Mesodermal cell (in vitro differentiated cells): ENCODE measurements around the gene PLPP3.

Experiments used
- H3K27ac ChIP-seq: 2 replicates; pipeline ENCODE4 v1.7.0; 2013; ENCODE audit warnings: mild to moderate bottlenecking, low read depth, low read length, moderate library complexity; ENCODE audit not compliant: severe bottlenecking
- H3K36me3 ChIP-seq: 2 replicates; pipeline ENCODE4 v1.7.1; 2013; ENCODE audit warnings: mild to moderate bottlenecking, low read length, moderate library complexity; ENCODE audit not compliant: control insufficient read depth, insufficient read depth
- H3K4me1 ChIP-seq: one replicate; pipeline ENCODE4 v1.7.1; 2013; ENCODE audit warnings: mild to moderate bottlenecking, low read length; ENCODE audit not compliant: insufficient read depth, control insufficient read depth, poor library complexity, severe bottlenecking
- H3K4me3 ChIP-seq: 2 replicates; pipeline ENCODE4 v1.7.0; 2013; ENCODE audit warnings: low read length, control low read depth, mild to moderate bottlenecking; ENCODE audit not compliant: insufficient read depth, poor library complexity, severe bottlenecking; ENCODE audit errors: extremely low read depth
- H3K9me3 ChIP-seq: 2 replicates; pipeline ENCODE4 v1.7.1; 2013; ENCODE audit warnings: mild to moderate bottlenecking, low read length, moderate library complexity; ENCODE audit not compliant: control insufficient read depth
- WGBS, 2 experiments: methylation state at CpG; one replicate each; pipeline ENCODE4 v1.1.5; 2013; ENCODE audit warnings: missing lambda C conversion rate in 2 of 2; ENCODE audit not compliant: insufficient coverage in 2 of 2; 5-methylcytosine and 5-hydroxymethylcytosine counted together

PLPP3 gene

DNA sequence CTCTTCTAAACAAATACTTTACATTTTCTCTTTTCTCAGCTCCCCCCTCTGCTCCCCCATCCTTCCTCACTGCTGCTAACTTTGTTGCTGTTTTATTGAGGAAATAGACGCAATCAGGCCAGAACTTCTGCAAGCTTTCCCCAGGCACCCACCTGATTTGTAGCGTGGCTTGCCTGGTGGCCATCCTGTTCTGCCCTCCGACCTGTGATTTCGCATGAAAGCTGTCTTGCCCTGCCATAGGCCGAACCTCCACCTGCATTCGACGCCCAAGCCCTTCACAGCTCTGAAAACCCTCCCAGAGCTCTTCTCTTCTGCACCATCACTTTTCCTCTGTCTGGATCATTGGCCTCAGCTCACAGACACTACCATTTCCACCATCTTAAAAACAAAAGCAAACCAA, 100.6 kb downstream of the PLPP3 start:
- Histone ChIP-seq H3K27ac (no peak overlapping the region), H3K9me3 (no peaks in the 10 kb centered on the region), H3K4me3 (no peak overlapping the region), H3K4me1 (peaks cover 3% of the 10 kb centered on the region), H3K36me3 (no peaks in the 10 kb centered on the region)
- 85 to 97% methylated on average over 7 of the region's 7 CpGs for whole genome bisulfite sequencing, 2 experiments

DNA sequence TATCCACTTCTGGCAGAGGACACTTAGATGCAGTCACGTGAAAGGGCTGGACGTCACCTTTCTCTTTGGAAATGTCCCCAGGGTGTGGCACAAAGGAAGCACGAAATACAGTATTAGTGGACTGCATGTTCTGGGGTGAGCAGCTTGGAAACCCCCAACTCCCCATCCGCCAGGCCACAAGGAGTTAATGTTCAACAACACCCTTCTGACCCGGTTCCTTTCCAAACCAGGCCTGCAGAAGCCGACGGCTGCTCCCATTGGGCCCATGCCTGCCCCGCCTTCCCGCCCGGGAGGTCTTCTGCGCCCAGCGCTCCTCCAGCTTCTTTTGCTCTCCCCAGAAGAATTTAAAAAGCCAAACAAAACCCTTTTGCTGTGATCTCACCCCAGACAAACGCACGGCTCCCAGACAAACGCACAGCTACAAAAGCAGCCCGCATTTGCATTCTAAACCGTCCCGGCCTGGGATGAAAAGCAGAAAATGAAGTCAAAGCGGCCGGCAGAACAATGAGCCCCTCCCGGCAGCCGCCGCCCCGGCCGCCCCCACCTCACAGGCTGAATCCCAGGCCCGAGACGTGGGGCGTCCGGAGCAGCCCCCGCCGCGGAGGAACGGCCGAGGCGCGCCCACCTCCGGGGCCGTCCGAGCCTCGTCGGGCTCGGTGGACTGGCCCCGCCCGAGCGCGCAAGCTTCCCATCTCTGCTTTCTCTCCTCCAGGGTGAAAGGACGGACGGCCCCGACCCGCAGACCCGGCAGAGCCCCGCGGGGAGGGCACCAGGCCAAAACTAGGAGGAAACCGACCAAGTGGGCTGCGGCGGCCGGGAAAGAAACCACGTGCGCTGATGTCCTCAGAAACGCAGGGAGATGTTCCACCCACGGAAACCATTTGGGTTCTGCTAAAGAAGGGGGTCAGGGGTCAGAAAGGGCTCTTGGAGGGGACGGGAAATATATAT, 101.9 kb downstream of the PLPP3 start:
- Histone ChIP-seq H3K4me3 (peak overlapping the region; percentile 40), H3K4me1 (peaks cover 3% of the 10 kb centered on the region), H3K9me3 (no peaks in the 10 kb centered on the region), H3K27ac (peak overlapping the region; percentile 78), H3K36me3 (no peaks in the 10 kb centered on the region)
- WGBS, 2 experiments = 7 to 12% methylated on average over 29 to 34 of the region's 62 CpGs

DNA sequence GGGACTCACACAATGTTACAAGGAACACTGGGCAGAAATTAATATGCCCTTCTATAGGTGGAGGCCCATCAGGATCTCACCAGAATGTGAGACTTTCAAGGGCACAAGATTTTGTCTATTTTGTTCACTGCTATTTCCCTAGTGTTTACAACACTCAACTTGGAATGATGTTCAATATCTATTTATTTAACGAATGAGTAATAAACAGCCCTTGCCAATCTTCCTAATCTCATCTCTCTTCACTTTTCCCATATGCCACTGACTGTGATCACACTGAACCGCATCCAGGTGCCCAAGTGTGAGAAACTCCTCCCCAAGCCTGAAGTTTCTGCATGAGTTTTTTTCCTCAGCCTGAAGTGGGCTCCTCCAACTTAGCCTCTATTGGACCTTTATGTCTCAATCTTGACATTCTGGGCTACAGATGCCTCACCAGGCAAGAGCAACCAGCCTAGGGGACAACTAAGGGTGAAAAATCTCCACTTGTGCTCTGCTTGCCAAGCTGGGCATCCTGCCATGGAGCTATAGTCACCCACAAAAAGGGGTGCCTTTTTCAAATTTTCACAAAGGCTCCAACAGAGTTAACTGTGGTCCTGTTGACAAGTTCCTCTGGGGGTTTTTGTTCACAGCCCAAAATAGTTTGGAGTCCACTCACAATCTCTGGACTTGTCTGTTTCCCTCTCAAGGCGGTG, 105.6 kb downstream of the PLPP3 start:
- Histone ChIP-seq H3K27ac (no peak overlapping the region), H3K9me3 (no peaks in the 10 kb centered on the region), H3K4me1 (peaks cover 3% of the 10 kb centered on the region), H3K36me3 (no peaks in the 10 kb centered on the region), H3K4me3 (no peak overlapping the region)
- 100% methylated on average over 1 of the region's 3 CpGs for WGBS, 2 experiments

DNA sequence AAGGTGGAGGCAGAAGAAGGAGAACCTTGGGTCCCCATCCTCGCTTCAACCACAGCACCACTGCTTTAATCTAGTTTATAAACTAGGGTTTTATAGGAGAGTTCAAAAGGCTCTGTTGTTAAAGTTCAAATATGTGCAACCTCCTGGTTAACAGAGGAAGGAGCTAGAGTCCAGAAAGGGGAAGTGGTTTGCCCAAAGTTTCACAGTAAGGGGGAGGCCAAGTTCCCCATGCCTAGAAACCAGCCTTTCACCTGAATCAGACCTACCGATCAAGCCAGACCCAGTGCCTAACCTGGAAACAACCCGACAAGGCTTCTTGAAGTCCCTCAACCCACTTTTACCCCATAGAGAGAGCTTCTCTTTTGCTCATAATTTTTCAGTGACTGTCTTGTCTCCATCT, 106.5 kb downstream of the PLPP3 start:
- 85 to 100% methylated on average over 2 of the region's 3 CpGs for WGBS, 2 experiments
- Histone ChIP-seq H3K4me1 (peaks cover 3% of the 10 kb centered on the region), H3K27ac (no peak overlapping the region), H3K4me3 (no peak overlapping the region), H3K36me3 (no peaks in the 10 kb centered on the region), H3K9me3 (no peaks in the 10 kb centered on the region)

DNA sequence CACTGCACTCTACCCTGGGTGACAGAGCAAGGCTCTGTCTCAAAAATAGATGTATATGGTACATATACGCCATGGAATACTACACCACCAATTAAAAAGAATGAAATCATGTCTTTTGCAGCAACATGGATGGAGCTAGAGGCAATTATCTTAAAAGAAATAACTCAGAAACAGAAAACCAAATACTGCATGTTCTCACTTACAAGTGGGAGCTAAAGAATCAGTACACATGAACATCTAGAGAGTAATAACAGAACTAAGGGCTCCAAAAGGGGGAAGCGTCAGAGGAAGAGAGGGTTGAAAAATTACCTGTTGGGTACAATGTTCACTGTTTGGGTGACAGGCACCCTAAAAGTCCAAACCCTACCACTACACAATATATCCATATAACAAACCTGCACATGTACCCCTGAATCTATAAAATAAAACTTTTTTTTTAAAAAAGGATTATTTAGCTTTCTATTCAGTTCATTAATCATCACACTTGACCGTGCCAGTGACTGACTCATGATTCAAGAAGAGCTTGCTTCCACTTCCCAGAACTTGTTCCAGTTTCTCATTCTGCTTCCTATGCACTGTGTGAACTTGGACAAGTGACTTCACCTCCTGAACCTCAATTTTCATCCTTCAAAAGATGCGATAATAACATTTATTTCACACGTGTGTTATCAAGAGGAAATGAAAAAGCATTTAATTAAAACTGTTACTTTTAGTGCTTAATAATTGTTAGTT, 109.6 kb downstream of the PLPP3 start:
- Histone ChIP-seq H3K9me3 (no peaks in the 10 kb centered on the region), H3K36me3 (no peaks in the 10 kb centered on the region), H3K4me3 (no peak overlapping the region), H3K4me1 (no peaks in the 10 kb centered on the region), H3K27ac (no peak overlapping the region)
- WGBS, 2 experiments = 100% methylated on average over 1 to 2 of the region's 5 CpGs

DNA sequence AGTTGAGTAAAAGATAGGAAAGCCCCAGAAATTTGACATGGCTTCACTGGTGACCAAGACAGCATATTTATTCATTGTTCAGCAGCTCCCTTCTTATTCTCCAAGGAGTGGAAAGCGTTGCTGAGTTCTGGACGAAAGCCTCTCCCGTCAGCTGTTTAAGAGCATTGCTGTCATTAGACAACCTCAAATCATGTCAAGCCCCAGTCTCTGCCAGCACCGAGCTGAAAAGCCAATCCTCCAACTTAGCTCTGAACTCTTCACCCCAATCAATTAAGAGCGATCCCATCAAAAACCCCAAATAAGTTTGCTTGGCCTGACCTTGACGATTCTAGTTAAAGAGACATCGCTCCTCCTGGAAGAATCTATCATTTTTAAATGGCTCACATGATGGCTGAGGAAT, 110.8 kb downstream of the PLPP3 start:
- 89 to 98% methylated on average over 6 of the region's 7 CpGs for WGBS, 2 experiments
- H3K27ac ChIP-seq = no peak overlapping the region
- no peaks in the 10 kb centered on the region for H3K4me1 ChIP-seq
- H3K9me3 ChIP-seq = no peaks in the 10 kb centered on the region
- no peaks in the 10 kb centered on the region for H3K36me3 ChIP-seq
- H3K4me3 ChIP-seq = no peak overlapping the region

DNA sequence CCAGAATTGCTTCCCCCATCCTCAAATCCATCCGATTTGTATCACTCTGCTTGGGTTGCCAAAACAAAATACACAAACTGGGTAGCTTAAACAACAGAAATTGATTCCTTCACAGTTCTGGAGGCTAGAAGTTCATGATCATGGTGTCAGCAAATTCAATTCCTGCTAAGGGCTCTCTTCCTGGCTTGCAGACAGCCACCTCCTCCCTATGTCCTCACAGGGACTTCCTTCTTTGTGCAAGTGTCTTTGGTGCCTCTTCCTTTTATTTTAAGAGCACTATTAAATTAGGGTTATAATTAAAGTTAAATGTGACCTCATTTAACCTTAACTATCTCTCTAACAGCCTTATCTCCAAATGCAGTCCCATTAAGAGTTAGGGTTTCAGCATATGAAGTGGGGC, 112.8 kb downstream of the PLPP3 start:
- 75% methylated on average over 1 of the region's 1 CpG; no CpG with 5 or more reads in 1 of the 2 experiments for WGBS, 2 experiments
- H3K4me3 ChIP-seq = no peak overlapping the region
- H3K9me3 ChIP-seq = no peaks in the 10 kb centered on the region
- H3K27ac ChIP-seq = no peak overlapping the region
- no peaks in the 10 kb centered on the region for H3K36me3 ChIP-seq
- no peaks in the 10 kb centered on the region for H3K4me1 ChIP-seq

DNA sequence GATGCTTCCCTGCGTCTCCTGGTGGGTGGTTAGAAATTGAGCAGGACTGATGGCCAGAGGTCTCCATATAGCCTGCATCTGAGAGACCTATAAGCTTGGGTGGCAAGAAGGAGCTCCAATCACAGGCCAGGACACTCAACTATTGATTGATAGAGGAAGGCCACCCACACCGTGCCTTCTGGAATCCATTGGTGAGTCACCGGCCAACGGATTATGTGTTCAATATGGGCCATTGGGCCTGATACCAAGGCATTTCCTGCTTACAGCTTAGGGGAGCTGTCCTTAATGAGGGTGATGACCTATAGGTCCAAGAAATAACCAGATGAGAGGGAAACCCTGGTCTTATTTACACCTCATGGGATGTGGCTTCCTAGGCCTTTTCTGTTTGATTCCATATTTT, 115.1 kb downstream of the PLPP3 start:
- Histone ChIP-seq H3K27ac (no peak overlapping the region), H3K4me1 (no peaks in the 10 kb centered on the region), H3K9me3 (no peaks in the 10 kb centered on the region), H3K36me3 (no peaks in the 10 kb centered on the region), H3K4me3 (no peak overlapping the region)
- WGBS, 2 experiments = 86 to 93% methylated on average over 3 to 4 of the region's 4 CpGs

DNA sequence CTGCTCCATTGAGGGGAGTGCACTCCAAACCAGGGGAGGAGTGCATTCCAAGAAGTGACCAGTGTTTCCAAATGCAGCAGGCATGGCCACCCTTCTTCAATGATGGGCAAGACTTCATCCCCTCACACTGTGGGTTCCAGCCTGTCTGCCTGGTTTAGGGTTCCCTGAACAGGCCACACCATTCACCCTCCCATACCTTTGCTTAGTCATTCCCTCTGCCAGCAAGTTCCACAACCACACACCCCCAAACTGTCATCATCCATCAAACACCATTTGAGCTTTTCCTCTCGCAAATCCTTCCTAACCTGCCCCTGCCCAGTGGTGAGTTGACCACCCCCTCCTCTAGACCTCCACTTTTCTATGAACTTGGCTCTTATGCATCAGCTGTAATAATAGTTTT, 116.0 kb downstream of the PLPP3 start:
- Histone ChIP-seq H3K4me1 (no peaks in the 10 kb centered on the region), H3K27ac (no peak overlapping the region), H3K4me3 (no peak overlapping the region), H3K9me3 (no peaks in the 10 kb centered on the region), H3K36me3 (no peaks in the 10 kb centered on the region)
- WGBS, 2 experiments = 100% methylated on average over 1 of the region's 1 CpG; no CpG with 5 or more reads in 1 of the 2 experiments

DNA sequence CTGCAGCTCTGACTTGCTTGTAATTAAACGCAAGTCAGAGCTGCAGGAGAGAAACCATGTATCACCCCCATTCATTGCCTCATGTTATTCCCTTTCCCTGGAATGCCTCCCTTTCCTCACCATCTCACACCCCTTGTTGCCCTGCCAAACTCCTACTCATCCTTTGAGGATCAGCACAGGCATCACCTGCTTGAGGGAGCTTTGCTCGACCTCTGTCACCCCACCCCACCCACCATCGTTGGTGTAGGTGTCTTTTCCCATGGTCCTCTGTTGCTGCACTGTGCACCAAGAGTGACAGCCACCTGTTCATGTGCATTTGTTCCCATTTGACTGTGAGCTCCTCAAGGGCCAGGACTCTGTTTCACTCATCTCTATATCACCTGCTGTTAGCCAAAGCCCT, 117.2 kb downstream of the PLPP3 start:
- 86 to 87% methylated on average over 1 to 3 of the region's 3 CpGs for WGBS, 2 experiments
- Histone ChIP-seq H3K36me3 (no peaks in the 10 kb centered on the region), H3K9me3 (no peaks in the 10 kb centered on the region), H3K4me1 (peaks cover 6% of the 10 kb centered on the region), H3K27ac (no peak overlapping the region), H3K4me3 (no peak overlapping the region)
